IMR-90 (cell line): ENCODE measurements around the gene TMEM121B. TPM values are rescaled to one million over a fixed set of nuclear protein-coding genes. Genes with fewer than 3 reads are reported as not detected.
A peak's percentile ranks its signal among the peaks of the same experiment; 100 is the strongest.

Experiments
- ATAC-seq: fragments of 200-7000 bp; cut with Tn5 transposase; 2 replicates; pipeline ENCODE4 v1.9.1; 2020; ENCODE audit warnings: low read depth, mild to moderate bottlenecking, moderate library complexity
- BruUV-seq: library from RNA; stranded (reverse); fragments of 400-500 nt; replicated peaks from 2 replicates; lab custom pipeline; 2021; lab: Mats Ljungman, UMichigan
- CTCF ChIA-PET: fragments of 300-600 bp; formaldehyde crosslinking; extraction: SDS; loops from one replicate; lab custom pipeline; 2021; ENCODE audit warnings: antibody characterized with exemption; lab: Yijun Ruan, JAX
- POLR2A ChIA-PET: fragments of 300-600 bp; sonication (Branson Sonifier 250); formaldehyde crosslinking; loops from one replicate; lab custom pipeline; 2022; ENCODE audit warnings: antibody characterized with exemption; ENCODE audit not compliant: unreplicated experiment; lab: Charles Lee
- DNase-seq: peaks from one replicate; pipeline ENCODE4 v3.0.0; 2013
- H2AFZ ChIP-seq: replicated peaks from 2 replicates; pipeline ENCODE3; 2013; ENCODE audit warnings: low read length, mild to moderate bottlenecking; ENCODE audit not compliant: poor library complexity
- H2AK5ac ChIP-seq: 2 replicates; pipeline ENCODE4 v1.6.1; 2013; ENCODE audit warnings: low read depth, low read length, inconsistent platforms
- H2AK9ac ChIP-seq: replicated peaks from 2 replicates; pipeline ENCODE3; 2013; ENCODE audit warnings: mild to moderate bottlenecking, low read depth, low read length, moderate library complexity; ENCODE audit not compliant: poor library complexity
- H2BK120ac ChIP-seq: 2 replicates; pipeline ENCODE4 v1.6.1; 2013; ENCODE audit warnings: low read depth, low read length, inconsistent platforms
- H2BK15ac ChIP-seq: 3 replicates; pipeline ENCODE4 v1.6.1; 2013; ENCODE audit warnings: low read depth, low read length, inconsistent platforms
- H2BK20ac ChIP-seq: 2 replicates; pipeline ENCODE4 v1.6.1; 2013; ENCODE audit warnings: low read depth, mild to moderate bottlenecking, inconsistent platforms, low read length, moderate library complexity
- H2BK5ac ChIP-seq: 2 replicates; pipeline ENCODE4 v1.6.1; 2013; ENCODE audit warnings: mild to moderate bottlenecking, low read depth, low read length, inconsistent platforms; ENCODE audit not compliant: poor library complexity, severe bottlenecking
- H3K14ac ChIP-seq: replicated peaks from 2 replicates; pipeline ENCODE4 v1.6.1; 2013; ENCODE audit warnings: low read depth, low read length, inconsistent platforms
- H3K18ac ChIP-seq: 2 replicates; pipeline ENCODE4 v1.6.1; 2013; ENCODE audit warnings: low read depth, low read length, control low read depth
- H3K23ac ChIP-seq: 2 replicates; pipeline ENCODE4 v1.6.1; 2013; ENCODE audit warnings: low read depth, low read length, inconsistent platforms
- H3K27ac ChIP-seq: 2 replicates; pipeline ENCODE4 v1.5.1; 2013; ENCODE audit warnings: mild to moderate bottlenecking, control low read depth, low read length; ENCODE audit not compliant: insufficient read depth
- H3K27me3 ChIP-seq: 2 replicates; pipeline ENCODE4 v1.6.1; 2013; ENCODE audit warnings: low read length; ENCODE audit not compliant: control insufficient read depth, insufficient read depth
- H3K36me3 ChIP-seq: 2 replicates; pipeline ENCODE4 v1.6.1; 2013; ENCODE audit warnings: low read length, mixed read lengths; ENCODE audit not compliant: control insufficient read depth, insufficient read depth
- H3K4ac ChIP-seq: 2 replicates; pipeline ENCODE4 v1.6.1; 2013; ENCODE audit warnings: low read depth, low read length, inconsistent platforms
- H3K4me1 ChIP-seq: 2 replicates; pipeline ENCODE4 v1.6.1; 2013; ENCODE audit warnings: low read length, mixed read lengths; ENCODE audit not compliant: control insufficient read depth, insufficient read depth
- H3K4me2 ChIP-seq: 2 replicates; pipeline ENCODE4 v1.6.1; 2013; ENCODE audit warnings: low read depth, mild to moderate bottlenecking, control low read depth, low read length, moderate library complexity
- H3K4me3 ChIP-seq: 2 replicates; pipeline ENCODE4 v1.5.1; 2013; ENCODE audit warnings: low read depth, mild to moderate bottlenecking, control low read depth, low read length, moderate library complexity; ENCODE audit not compliant: insufficient read depth
- H3K56ac ChIP-seq: 2 replicates; pipeline ENCODE4 v1.6.1; 2013; ENCODE audit warnings: low read length, inconsistent platforms; ENCODE audit not compliant: insufficient read depth; ENCODE audit errors: extremely low read depth
- H3K79me1 ChIP-seq, 2 experiments: 2 replicates each; pipeline ENCODE4 v1.6.1; 2013; ENCODE audit warnings: low read length in 2 of 2, inconsistent platforms in 1 of 2, low read depth in 1 of 2
- H3K9ac ChIP-seq: 2 replicates; pipeline ENCODE4 v1.6.1; 2013; ENCODE audit warnings: low read depth, low read length, control low read depth
- H3K9me1 ChIP-seq: 2 replicates; pipeline ENCODE4 v1.6.1; 2013; ENCODE audit warnings: low read length, inconsistent platforms; ENCODE audit not compliant: insufficient read depth
- H3K9me3 ChIP-seq: 2 replicates; pipeline ENCODE4 v1.6.1; 2013; ENCODE audit warnings: low read length; ENCODE audit not compliant: control insufficient read depth, insufficient read depth
- H4K20me1 ChIP-seq: 2 replicates; pipeline ENCODE4 v1.6.1; 2013; ENCODE audit warnings: low read length, inconsistent platforms; ENCODE audit not compliant: insufficient read depth
- H4K5ac ChIP-seq: 2 replicates; pipeline ENCODE4 v1.6.1; 2013; ENCODE audit warnings: mild to moderate bottlenecking, low read depth, low read length, control low read depth
- H4K8ac ChIP-seq, 2 experiments: 2 replicates each; pipeline ENCODE4 v1.6.1; 2013; ENCODE audit warnings: low read depth in 2 of 2, low read length in 2 of 2, control low read depth in 1 of 2, inconsistent platforms in 1 of 2
- H4K91ac ChIP-seq: 2 replicates; pipeline ENCODE4 v1.6.1; 2013; ENCODE audit warnings: low read depth, low read length, inconsistent platforms; ENCODE audit not compliant: insufficient read depth
- CEBPB ChIP-seq: IDR thresholded peaks from 2 replicates; pipeline ENCODE4 v1.6.1; 2012; ENCODE audit warnings: low read depth, low read length, improper control_type of control experiment
- CTCF ChIP-seq: conservative IDR thresholded peaks from 2 replicates; pipeline ENCODE4 v1.5.1; 2012; ENCODE audit warnings: mild to moderate bottlenecking, low read depth, low read length, improper control_type of control experiment
- ELK1 ChIP-seq: fragments of 150-350 bp; IDR thresholded peaks from 2 replicates; pipeline ENCODE4 v1.6.1; 2016; ENCODE audit warnings: low read depth, mild to moderate bottlenecking, low read length, moderate library complexity, borderline replicate concordance
- MAZ ChIP-seq: IDR thresholded peaks from 2 replicates; pipeline ENCODE4 v1.6.1; 2012; ENCODE audit warnings: low read depth, mild to moderate bottlenecking, low read length, improper control_type of control experiment, moderate library complexity, borderline replicate concordance
- RAD21 ChIP-seq: IDR thresholded peaks from 2 replicates; pipeline ENCODE4 v1.6.1; 2012; ENCODE audit warnings: low read length, improper control_type of control experiment
- RCOR1 ChIP-seq: IDR thresholded peaks from 2 replicates; pipeline ENCODE4 v1.6.1; 2012; ENCODE audit warnings: mild to moderate bottlenecking, low read length, improper control_type of control experiment; ENCODE audit not compliant: insufficient replicate concordance
- SMC3 ChIP-seq: fragments of 150-350 bp; IDR thresholded peaks from 2 replicates; pipeline ENCODE4 v1.6.1; 2016; ENCODE audit warnings: low read depth, mild to moderate bottlenecking, antibody characterized with exemption, low read length, moderate library complexity
- WGBS, 2 experiments: methylation state at CpG; one replicate each; pipeline versions ENCODE4 v1.1.5 to v1.1.7; 2013; ENCODE audit warnings: missing lambda C conversion rate in 2 of 2; ENCODE audit not compliant: insufficient read length in 1 of 2; ENCODE audit errors: extremely low coverage in 2 of 2; 5-methylcytosine and 5-hydroxymethylcytosine counted together
- dilution Hi-C: fragments of 300-500 bp; cut with HindIII; formaldehyde crosslinking; loops from one replicate; pipeline ENCODE4 v1.14.3; 2018; ENCODE audit warnings: low sequenced_read_pairs; ENCODE audit not compliant: unreplicated experiment
- in situ Hi-C: fragments of 300-500 bp; cut with MboI; formaldehyde crosslinking; loops from 3 replicates; pipeline ENCODE4 v1.14.3; 2019; ENCODE audit warnings: low sequenced_read_pairs, inconsistent platforms, mixed read lengths
- intact Hi-C: fragments of 100-400 bp; cut with micrococcal nuclease; formaldehyde crosslinking; loops from 2 replicates; pipeline ENCODE4 v1.10.0; 2022
- polyA plus RNA-seq, 3 experiments: library from polyadenylated mRNA; depleted of rRNA; stranded (reverse); fragments of >200 nt; gene quantifications; 2 replicates each; pipeline ENCODE4 v1.2.3, GENCODE V29; 2012; ENCODE audit warnings: low replicate concordance in 1 of 3
- total RNA-seq: library from RNA; depleted of rRNA; stranded (reverse); fragments of >200 nt; gene quantifications from 2 replicates; pipeline ENCODE4 v1.2.3, GENCODE V29; 2012

TMEM121B gene
- total and polyA plus RNA-seq, 2 of the 4 experiments (the other 2 are of a cell fraction): under 0.01 to 0.29 TPM

GRCh38 chr22:17105143-17106129, 15.7 kb downstream of the TMEM121B start:
- ATAC-seq: no peak
- dilution Hi-C loops: no loop called here
- H3K4ac ChIP-seq: no peak overlapping the region

More at GRCh38 chr22:17105143-17106129, 15.7 kb downstream of the TMEM121B start:
- no TSS peak for BruUV-seq
- Histone ChIP-seq H2AK5ac (no peak overlapping the region), H3K18ac (no peak overlapping the region), H3K4me2 (no peak overlapping the region), H2BK15ac (no peak overlapping the region), H2AFZ (peak overlapping the region; percentile 58), H2BK120ac (no peak overlapping the region), H3K4me1 (no peaks in the 10 kb centered on the region), H3K56ac (no peak overlapping the region), H3K14ac (no peak overlapping the region), H4K20me1 (peaks cover 9% of the 10 kb centered on the region; the same call in 1 of the 2 replicates), H3K9me3 (no peaks in the 10 kb centered on the region), H3K79me1 (0 out of 4 replicates have a peak, but pooled peaks cover 0 to 3% of the 10 kb centered on the region in 2 experiments), H2AK9ac (no peak overlapping the region), H3K36me3 (peaks cover 72% of the 10 kb centered on the region), H3K4me3 (no peak overlapping the region), H2BK5ac (no peak overlapping the region), H3K27ac (no peak overlapping the region), H3K27me3 (no peaks in the 10 kb centered on the region), H3K23ac (no peak overlapping the region), H2BK20ac (no peak overlapping the region), H3K9me1 (peaks cover 5% of the 10 kb centered on the region), H4K8ac (no peak overlapping the region), H4K91ac (no peak overlapping the region), H4K5ac (no peak overlapping the region), H3K9ac (no peak overlapping the region)
- TF ChIP-seq CTCF (no peak), RAD21 (no peak), MAZ (no peak), RCOR1 (no peak), CEBPB (no peak), ELK1 (no peak), SMC3 (no peak)
- intact Hi-C loops: no loop called here
- no peak for DNase-seq
- ChIA-PET CTCF (no interaction called here), POLR2A (no interaction called here)
- in situ Hi-C loops: no loop called here
- 87% methylated on average over 9 of the region's 22 CpGs; no CpG with 5 or more reads in 1 of the 2 experiments for WGBS, 2 experiments
